WTC11 (cell line): Measurements from ENCODE around the gene RBPJ. TPM values are rescaled to one million over a fixed set of nuclear protein-coding genes. Genes with fewer than 3 reads are reported as not detected.
A peak's percentile ranks its signal among the peaks of the same experiment; 100 is the strongest.

Experiments used
- ATAC-seq: fragments of 200-7000 bp; cut with Tn5 transposase; 2 replicates; pipeline ENCODE4 v1.10.0; 2021; ENCODE audit warnings: mild to moderate bottlenecking, moderate library complexity
- CTCF ChIA-PET: fragments of 300-600 bp; sonication (Branson Sonifier 250); formaldehyde crosslinking; loops from one replicate; lab custom pipeline; 2021; ENCODE audit warnings: antibody characterized with exemption; lab: Charles Lee
- POLR2A ChIA-PET: fragments of 350-600 bp; sonication (Branson Sonifier 250); formaldehyde crosslinking; loops from one replicate; lab custom pipeline; 2021; ENCODE audit warnings: antibody characterized with exemption; lab: Charles Lee
- DNase-seq: peaks from one replicate; pipeline ENCODE4 v3.0.0; 2021; ENCODE audit warnings: low spot score
- H3K27ac Mint-ChIP-seq: 2 replicates; pipeline ENCODE4 v1.8.0; 2021; ENCODE audit warnings: mixed read lengths
- H3K27me3 Mint-ChIP-seq: 2 replicates; pipeline ENCODE4 v1.8.0; 2021; ENCODE audit warnings: low read depth, mild to moderate bottlenecking, moderate library complexity, mixed read lengths
- H3K36me3 Mint-ChIP-seq: 2 replicates; pipeline ENCODE4 v1.8.0; 2021; ENCODE audit warnings: mixed read lengths
- H3K4me1 Mint-ChIP-seq: 2 replicates; pipeline ENCODE4 v1.8.0; 2022; ENCODE audit warnings: mixed read lengths
- H3K4me3 Mint-ChIP-seq: 2 replicates; pipeline ENCODE4 v1.8.0; 2021; ENCODE audit warnings: mild to moderate bottlenecking, moderate library complexity, mixed read lengths
- H3K9me3 Mint-ChIP-seq: 2 replicates; pipeline ENCODE4 v1.8.0; 2021; ENCODE audit warnings: mixed read lengths
- ATF1 ChIP-seq: sonication (generic); formaldehyde crosslinking; IDR thresholded peaks from 2 replicates; pipeline ENCODE4 v1.8.1; 2023; ENCODE audit warnings: mild to moderate bottlenecking, moderate library complexity, missing genetic modification reagents
- ATF2 ChIP-seq: sonication (generic); formaldehyde crosslinking; IDR thresholded peaks from 2 replicates; pipeline ENCODE4 v1.8.1; 2022; ENCODE audit warnings: low read depth, missing genetic modification reagents, borderline replicate concordance
- ATF3 ChIP-seq: sonication (generic); formaldehyde crosslinking; conservative IDR thresholded peaks from 2 replicates; pipeline ENCODE4 v1.8.1; 2022; ENCODE audit warnings: mild to moderate bottlenecking, missing genetic modification reagents
- ATF6 ChIP-seq: sonication (generic); formaldehyde crosslinking; IDR thresholded peaks from 2 replicates; pipeline ENCODE4 v1.8.1; 2023; ENCODE audit warnings: mild to moderate bottlenecking, missing genetic modification reagents
- CBFB ChIP-seq: sonication (generic); formaldehyde crosslinking; IDR thresholded peaks from 2 replicates; pipeline ENCODE4 v1.8.1; 2022; ENCODE audit warnings: mild to moderate bottlenecking, low read depth, missing genetic modification reagents
- CREB1 ChIP-seq: sonication (generic); formaldehyde crosslinking; IDR thresholded peaks from 2 replicates; pipeline ENCODE4 v1.8.0; 2023; ENCODE audit warnings: mild to moderate bottlenecking, missing genetic modification reagents
- E2F4 ChIP-seq: sonication (generic); formaldehyde crosslinking; IDR thresholded peaks from 2 replicates; pipeline ENCODE4 v1.8.1; 2022; ENCODE audit warnings: low read depth, mild to moderate bottlenecking, moderate library complexity, missing genetic modification reagents, borderline replicate concordance
- E2F5 ChIP-seq: sonication (generic); formaldehyde crosslinking; IDR thresholded peaks from 2 replicates; pipeline ENCODE4 v1.8.1; 2022; ENCODE audit warnings: mild to moderate bottlenecking, moderate library complexity, missing genetic modification reagents
- KAT7 ChIP-seq: sonication (generic); formaldehyde crosslinking; IDR thresholded peaks from 2 replicates; pipeline ENCODE4 v1.8.1; 2023; ENCODE audit warnings: missing genetic modification reagents, mild to moderate bottlenecking, borderline replicate concordance
- MLX ChIP-seq: sonication (generic); formaldehyde crosslinking; IDR thresholded peaks from 2 replicates; pipeline ENCODE4 v1.8.1; 2023; ENCODE audit warnings: mild to moderate bottlenecking, missing genetic modification reagents, moderate library complexity
- NFATC4 ChIP-seq: fragments of 250-450 bp; sonication (Bioruptor Pico); IDR thresholded peaks from 2 replicates; pipeline ENCODE4 v1.9.0; 2021; ENCODE audit warnings: mild to moderate bottlenecking
- NFE2L1 ChIP-seq: sonication (generic); formaldehyde crosslinking; IDR thresholded peaks from 2 replicates; pipeline ENCODE4 v1.8.1; 2023; ENCODE audit warnings: missing genetic modification reagents
- NR1H2 ChIP-seq: sonication (generic); formaldehyde crosslinking; IDR thresholded peaks from 2 replicates; pipeline ENCODE4 v1.9.0; 2021; ENCODE audit warnings: mild to moderate bottlenecking, moderate library complexity, missing genetic modification reagents
- NR2C2 ChIP-seq: sonication (generic); formaldehyde crosslinking; IDR thresholded peaks from 2 replicates; pipeline ENCODE4 v1.8.0; 2022; ENCODE audit warnings: mild to moderate bottlenecking, missing genetic modification reagents
- PRRX2 ChIP-seq: fragments of 250-450 bp; sonication (Bioruptor Pico); IDR thresholded peaks from 2 replicates; pipeline ENCODE4 v1.8.0; 2021; ENCODE audit warnings: mild to moderate bottlenecking
- SP1 ChIP-seq: sonication (generic); formaldehyde crosslinking; conservative IDR thresholded peaks from 2 replicates; pipeline ENCODE4 v1.8.1; 2022; ENCODE audit warnings: missing genetic modification reagents
- TP53 ChIP-seq: sonication (generic); formaldehyde crosslinking; IDR thresholded peaks from 2 replicates; pipeline ENCODE4 v1.8.1; 2023; ENCODE audit warnings: mild to moderate bottlenecking, missing genetic modification reagents
- ZBTB21 ChIP-seq: sonication (generic); formaldehyde crosslinking; IDR thresholded peaks from 2 replicates; pipeline ENCODE4 v1.8.1; 2023; ENCODE audit warnings: mild to moderate bottlenecking, missing genetic modification reagents, borderline replicate concordance
- ZNF396 ChIP-seq: fragments of 250-450 bp; sonication (Bioruptor Pico); IDR thresholded peaks from 2 replicates; pipeline ENCODE4 v1.8.0; 2021; ENCODE audit warnings: mild to moderate bottlenecking, moderate library complexity, borderline replicate concordance
- ZNF512 ChIP-seq: sonication (generic); formaldehyde crosslinking; IDR thresholded peaks from 2 replicates; pipeline ENCODE4 v1.8.1; 2022; ENCODE audit warnings: missing genetic modification reagents, borderline replicate concordance
- ZNF532 ChIP-seq: fragments of 250-450 bp; sonication (Bioruptor Pico); IDR thresholded peaks from 2 replicates; pipeline ENCODE4 v1.9.0; 2021; ENCODE audit warnings: mild to moderate bottlenecking, borderline replicate concordance
- total RNA-seq: library from RNA; stranded (reverse); gene quantifications from 3 replicates; pipeline ENCODE4 v1.2.3, GENCODE V29; 2021

The RBPJ gene
- total RNA-seq, 1 experiment from 2014 or later: 163 TPM

GRCh38 chr4:26346203-26346620 is 25.4 kb downstream of the RBPJ start (continued):
- no peak for TF ChIP-seq ATF3 (CRISPR knock-in tag)
- TF ChIP-seq ATF2 (CRISPR knock-in tag): no peak
- TF ChIP-seq KAT7 (CRISPR knock-in tag): no peak
- TF ChIP-seq E2F5 (CRISPR knock-in tag): no peak
- no peak for TF ChIP-seq ZNF396 (CRISPR knock-in tag)
- no peak for TF ChIP-seq NFE2L1 (CRISPR knock-in tag)
- TF ChIP-seq TP53 (CRISPR knock-in tag): no peak
- no peak for TF ChIP-seq MLX (CRISPR knock-in tag)
- no peak for TF ChIP-seq NR2C2 (CRISPR knock-in tag)

- Mint-ChIP-seq H3K36me3 (no peaks in the 10 kb centered on the region), H3K4me1 (peaks cover 68% of the 10 kb centered on the region), H3K4me3 (no peak overlapping the region), H3K27ac (peak overlapping the region; percentile 53), H3K9me3 (no peaks in the 10 kb centered on the region), H3K27me3 (no peaks in the 10 kb centered on the region)
- no peak for TF ChIP-seq SP1 (CRISPR knock-in tag)
- ATAC-seq: no peak
- ChIA-PET CTCF (interaction anchor here (0.7 to 3.8 kb wide), 3 partner anchors 18 to 280 kb away, joined by 3 to 11 read pairs (median 3); no protein-coding TSS in a partner anchor), POLR2A (no interaction called here)
- DNase-seq: no peak
These were observed 28.7 kb downstream of the RBPJ start for GRCh38 chr4:26349496-26349895.

GRCh38 chr4:26351685-26352084 is 30.9 kb downstream of the RBPJ start:
- ChIA-PET CTCF (interaction anchor here (2.3 kb wide), 1 partner anchor 22 kb away, joined by 10 read pairs; no protein-coding TSS in a partner anchor), POLR2A (interaction anchor here (0.6 kb wide), 1 partner anchor 505 kb away, joined by 3 read pairs; no protein-coding TSS in a partner anchor)
- Mint-ChIP-seq H3K4me3 (no peak overlapping the region), H3K36me3 (no peaks in the 10 kb centered on the region), H3K4me1 (peaks cover 51% of the 10 kb centered on the region), H3K27ac (peak overlapping the region; percentile 84; the same call in 1 of the 2 replicates), H3K9me3 (no peaks in the 10 kb centered on the region), H3K27me3 (no peaks in the 10 kb centered on the region)
- no peak for ATAC-seq
- DNase-seq: no peak
- TF ChIP-seq CREB1 (no peak), ATF1 (no peak), NR2C2 (CRISPR knock-in tag) (no peak), CBFB (no peak), PRRX2 (CRISPR knock-in tag) (no peak), E2F4 (no peak), ZBTB21 (CRISPR knock-in tag) (no peak), NFE2L1 (CRISPR knock-in tag) (no peak), ZNF532 (CRISPR knock-in tag) (no peak), NFATC4 (CRISPR knock-in tag) (no peak), NR1H2 (CRISPR knock-in tag) (no peak), ZNF512 (CRISPR knock-in tag) (no peak), ATF6 (CRISPR knock-in tag) (no peak)
